HL-60 (cell line): Measurements from ENCODE around the gene MAN2B2.

ENCODE experiments used
- DNase-seq, 2 experiments: peaks; one replicate each; pipeline ENCODE4 v3.0.0-alpha.2; 2010 to 2020; ENCODE audit warnings: low read depth in 1 of 2, low spot score in 1 of 2
- H3K27ac ChIP-seq: fragments of 250-450 bp; sonication (Bioruptor Pico); replicated peaks from 2 replicates; pipeline ENCODE4 v1.5.1; 2020; ENCODE audit warnings: mild to moderate bottlenecking, moderate library complexity
- H3K27me3 ChIP-seq: fragments of 250-450 bp; sonication (Bioruptor Pico); 2 replicates; pipeline ENCODE4 v1.5.1; 2021; ENCODE audit warnings: mild to moderate bottlenecking, moderate library complexity; ENCODE audit not compliant: insufficient read depth, poor library complexity, severe bottlenecking
- H3K4me3 ChIP-seq: replicated peaks from 2 replicates; pipeline ENCODE4 v1.5.1; 2011; ENCODE audit warnings: mild to moderate bottlenecking, control low read depth, low read length; ENCODE audit not compliant: insufficient read depth
- CTCF ChIP-seq: IDR thresholded peaks from one replicate; pipeline ENCODE4 v1.5.1; 2011; ENCODE audit warnings: low read length, control low read depth, inconsistent platforms; ENCODE audit not compliant: insufficient read depth
- GABPA ChIP-seq: IDR thresholded peaks from 2 replicates; pipeline ENCODE4 v1.6.1; 2012; ENCODE audit warnings: low read depth
- POLR2AphosphoS5 ChIP-seq: IDR thresholded peaks from 2 replicates; pipeline ENCODE4 v1.6.1; 2012; ENCODE audit warnings: low read depth
- REST ChIP-seq: IDR thresholded peaks from 2 replicates; pipeline ENCODE4 v1.6.1; 2012; ENCODE audit warnings: low read depth; ENCODE audit not compliant: insufficient replicate concordance
- SPI1 ChIP-seq: IDR thresholded peaks from 2 replicates; pipeline ENCODE4 v1.6.1; 2012; ENCODE audit warnings: low read depth, mild to moderate bottlenecking, borderline replicate concordance

MAN2B2 gene

GRCh38 chr4:6605114-6605513 lies 30.1 kb downstream of the MAN2B2 start:
- DNase-seq: no peak
- TF ChIP-seq GABPA (no peak), POLR2AphosphoS5 (no peak), REST (no peak), CTCF (no peak), SPI1 (no peak)
- Histone ChIP-seq H3K4me3 (no peak overlapping the region), H3K27ac (no peak overlapping the region), H3K27me3 (no peaks in the 10 kb centered on the region)

GRCh38 chr4:6605605-6606004 lies 30.6 kb downstream of the MAN2B2 start:
- DNase-seq: no peak
- Histone ChIP-seq H3K27ac (no peak overlapping the region), H3K4me3 (no peak overlapping the region), H3K27me3 (no peaks in the 10 kb centered on the region)
- TF ChIP-seq GABPA (no peak), SPI1 (no peak), POLR2AphosphoS5 (no peak), REST (no peak), CTCF (no peak)

GRCh38 chr4:6606465-6607235 lies 31.7 kb downstream of the MAN2B2 start:
- no peak for TF ChIP-seq REST
- no peak for TF ChIP-seq CTCF
- TF ChIP-seq GABPA: no peak
- TF ChIP-seq SPI1: no peak
- TF ChIP-seq POLR2AphosphoS5: no peak
- no peak overlapping the region for H3K27ac ChIP-seq
- DNase-seq: no peak

More at GRCh38 chr4:6606465-6607235, 31.7 kb downstream of the MAN2B2 start:
- Histone ChIP-seq H3K27me3 (no peaks in the 10 kb centered on the region), H3K4me3 (no peak overlapping the region)
